Keratinocyte (primary cell): ENCODE measurements around the gene NGFR.

Experiments
- EZH2 ChIP-seq: IDR thresholded peaks from one replicate; pipeline ENCODE4 v1.6.1; 2012; ENCODE audit warnings: inconsistent platforms, mild to moderate bottlenecking, low read length, moderate library complexity
- TF ChIP-seq, protein P1 (sequence below), 3 experiments: IDR thresholded peaks in 1 of 3; conservative IDR thresholded peaks in 1 of 3; optimal IDR thresholded peaks in 1 of 3; 2 replicates in 2 of 3; 3 replicates in 1 of 3; pipeline versions ENCODE3 to v1.5.1; 2011; ENCODE audit warnings: low read length in 3 of 3, mild to moderate bottlenecking in 3 of 3, moderate library complexity in 2 of 3, control low read depth in 1 of 3, inconsistent platforms in 1 of 3; ENCODE audit not compliant: insufficient read depth in 2 of 3; ENCODE audit errors: extremely low read depth in 1 of 3

DNA sequence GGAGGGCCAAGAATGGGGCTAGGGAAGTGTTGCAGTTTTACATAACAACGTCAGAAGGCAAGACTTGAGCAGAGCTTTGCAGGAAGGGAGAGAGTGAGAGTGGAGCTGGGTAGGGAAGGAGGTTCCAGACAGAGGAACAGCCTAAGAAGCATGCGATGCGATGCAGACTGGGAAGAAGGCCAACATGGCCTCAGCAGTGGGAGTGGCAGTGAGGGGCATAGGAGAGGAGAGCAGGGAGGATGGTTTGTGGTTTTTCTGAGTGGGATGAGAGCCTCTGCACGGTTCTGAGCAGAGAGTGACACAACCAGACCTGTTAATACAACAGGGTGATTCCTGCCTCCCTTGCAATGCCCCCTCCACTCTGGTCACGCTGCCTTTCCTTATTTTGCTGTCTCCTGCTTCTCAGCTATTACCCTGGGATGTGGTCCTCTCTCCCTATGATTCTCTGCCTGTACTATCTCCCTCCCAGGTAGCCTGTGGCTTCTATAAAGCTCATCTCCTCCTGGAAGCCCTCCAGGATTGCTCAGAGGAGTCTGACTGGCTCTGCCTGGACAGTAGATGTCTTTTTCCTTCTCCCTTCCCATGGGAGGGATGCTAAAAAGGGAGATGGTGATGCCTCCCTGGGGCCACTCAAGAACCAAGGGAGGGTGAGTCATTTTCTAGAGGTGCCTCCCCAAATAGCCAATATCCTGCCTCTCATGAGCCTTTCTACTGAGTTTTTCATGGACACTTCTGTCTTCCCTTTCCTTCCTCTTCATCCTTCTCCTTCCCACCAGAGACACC lies 38.7 kb upstream of the NGFR start:
- no peak for TF ChIP-seq EZH2
- TF ChIP-seq, protein P1, sequence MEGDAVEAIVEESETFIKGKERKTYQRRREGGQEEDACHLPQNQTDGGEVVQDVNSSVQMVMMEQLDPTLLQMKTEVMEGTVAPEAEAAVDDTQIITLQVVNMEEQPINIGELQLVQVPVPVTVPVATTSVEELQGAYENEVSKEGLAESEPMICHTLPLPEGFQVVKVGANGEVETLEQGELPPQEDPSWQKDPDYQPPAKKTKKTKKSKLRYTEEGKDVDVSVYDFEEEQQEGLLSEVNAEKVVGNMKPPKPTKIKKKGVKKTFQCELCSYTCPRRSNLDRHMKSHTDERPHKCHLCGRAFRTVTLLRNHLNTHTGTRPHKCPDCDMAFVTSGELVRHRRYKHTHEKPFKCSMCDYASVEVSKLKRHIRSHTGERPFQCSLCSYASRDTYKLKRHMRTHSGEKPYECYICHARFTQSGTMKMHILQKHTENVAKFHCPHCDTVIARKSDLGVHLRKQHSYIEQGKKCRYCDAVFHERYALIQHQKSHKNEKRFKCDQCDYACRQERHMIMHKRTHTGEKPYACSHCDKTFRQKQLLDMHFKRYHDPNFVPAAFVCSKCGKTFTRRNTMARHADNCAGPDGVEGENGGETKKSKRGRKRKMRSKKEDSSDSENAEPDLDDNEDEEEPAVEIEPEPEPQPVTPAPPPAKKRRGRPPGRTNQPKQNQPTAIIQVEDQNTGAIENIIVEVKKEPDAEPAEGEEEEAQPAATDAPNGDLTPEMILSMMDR (optimal IDR thresholded peaks at IDR 0.05 in 1 of 3, IDR thresholded peaks at IDR 0.05 in 1 of 3, conservative IDR thresholded peaks at IDR 0.05 in 1 of 3; ENCODE audit: extremely low read depth in 1 of 3, insufficient read depth in 2 of 3, low read length in 3 of 3) = no peak
